Measurements from ENCODE around the gene CSNK1A1. TPM values are rescaled to one million over a fixed set of nuclear protein-coding genes. Genes with fewer than 3 reads are reported as not detected.
A peak's percentile ranks its signal among the peaks of the same experiment; 100 is the strongest.

The CSNK1A1 gene
- total RNA-seq, 4 donors from 2014 or later, result 264 to 414 (median 344) TPM

DNA sequence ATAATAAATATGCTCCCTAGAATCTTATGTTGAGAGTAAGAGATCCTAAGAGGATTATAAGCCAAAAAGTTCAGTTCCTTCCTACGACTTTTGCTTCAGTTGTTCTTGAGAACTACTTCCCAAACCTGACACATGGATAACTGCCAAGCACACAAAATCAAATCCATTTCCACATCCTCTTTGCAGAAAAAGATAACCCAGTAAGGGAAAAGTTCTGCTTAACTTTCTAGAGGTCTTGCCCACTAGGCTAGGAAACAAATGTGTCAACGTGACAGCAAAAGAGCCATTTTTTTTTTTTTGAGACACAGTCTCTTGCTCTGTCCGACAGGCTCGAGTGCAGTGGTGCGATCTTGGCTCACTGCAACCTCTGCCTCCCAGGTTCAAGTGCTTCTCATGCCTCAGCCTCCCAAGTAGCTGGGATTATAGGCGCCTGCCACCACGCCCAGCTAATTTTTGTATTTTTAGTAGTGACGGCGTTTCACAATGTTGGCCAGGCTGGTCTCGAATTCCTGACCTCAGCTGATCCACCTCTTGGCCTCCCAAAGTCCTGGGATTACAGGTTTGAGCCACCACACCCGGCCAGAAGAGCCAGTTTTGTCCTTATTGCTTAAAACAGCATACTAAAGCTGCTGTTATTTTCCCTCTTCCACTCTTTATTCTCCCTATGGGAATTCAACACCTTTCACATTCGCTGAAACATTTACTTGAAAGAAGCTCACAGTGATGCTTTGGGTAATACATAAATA, 24.2 kb downstream of the CSNK1A1 start:
- H3K27ac ChIP-seq, result peak overlapping the region in 3 of 4 donors; percentile 12 to 61 (median 60)
- no peak for ATAC-seq
- no peaks in the 10 kb centered on the region for H3K9me3 ChIP-seq

DNA sequence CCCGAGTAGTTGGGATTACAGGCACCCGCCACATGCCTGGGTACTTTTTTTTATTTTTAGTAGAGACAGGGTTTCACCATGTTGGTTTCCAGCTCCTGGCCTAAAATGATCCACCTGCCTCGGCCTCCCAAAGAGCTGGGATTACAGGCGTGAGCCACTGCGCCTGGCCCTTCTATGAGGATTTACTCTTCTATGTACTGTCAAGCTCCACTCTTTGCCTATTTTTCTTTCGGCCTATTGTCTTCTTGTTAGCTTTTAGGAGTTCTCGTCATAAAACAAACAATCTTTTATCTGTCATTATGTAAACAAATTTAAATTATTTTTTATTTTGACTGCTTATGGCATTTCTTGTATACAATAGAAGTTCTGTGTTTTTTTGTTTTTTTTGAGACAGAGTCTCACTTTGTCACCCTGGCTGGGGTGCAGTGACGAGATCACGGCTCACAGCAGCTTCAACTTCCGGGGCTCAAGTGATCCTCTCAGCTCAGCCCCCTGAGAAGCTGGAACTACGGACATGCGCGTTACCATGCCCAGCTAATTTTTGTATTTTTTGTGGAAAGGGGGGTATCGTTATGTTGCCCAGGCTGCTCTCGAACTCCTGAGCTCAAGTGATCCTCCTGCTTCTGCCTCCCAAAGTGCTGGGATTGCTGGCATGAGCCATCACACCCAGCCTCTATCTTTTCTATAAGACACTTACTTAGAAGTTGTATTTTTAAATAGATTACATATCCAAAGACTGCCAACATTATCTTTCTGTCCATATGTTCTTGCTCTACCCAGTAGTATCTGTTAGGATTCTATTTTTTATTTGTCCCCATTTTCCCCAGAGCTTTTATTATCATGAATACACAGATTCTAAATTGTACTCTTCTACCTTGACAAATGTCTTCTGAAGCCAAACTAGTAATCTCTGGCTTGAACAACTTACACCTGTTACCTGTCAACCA, 29.2 kb downstream of the CSNK1A1 start:
- no peak for ATAC-seq
- Histone ChIP-seq H3K27ac (peak overlapping the region in 2 of 4 donors; percentile 14 to 56), H3K36me3 (peaks cover 0 to 13% of the 10 kb centered on the region in 2 donors), H3K27me3 (no peaks in the 10 kb centered on the region), H3K4me3 (no peak overlapping the region), H3K9me3 (no peaks in the 10 kb centered on the region), H3K4me1 (peaks cover 43 to 98% (median 45%) of the 10 kb centered on the region in 3 donors)
- TF ChIP-seq POLR2AphosphoS5 (IDR thresholded peaks at IDR 0.05) (no peak), POLR2A (IDR thresholded peaks at IDR 0.05) (no peak), EP300 (IDR thresholded peaks at IDR 0.05) (no peak)
- TF ChIP-seq, protein P1, sequence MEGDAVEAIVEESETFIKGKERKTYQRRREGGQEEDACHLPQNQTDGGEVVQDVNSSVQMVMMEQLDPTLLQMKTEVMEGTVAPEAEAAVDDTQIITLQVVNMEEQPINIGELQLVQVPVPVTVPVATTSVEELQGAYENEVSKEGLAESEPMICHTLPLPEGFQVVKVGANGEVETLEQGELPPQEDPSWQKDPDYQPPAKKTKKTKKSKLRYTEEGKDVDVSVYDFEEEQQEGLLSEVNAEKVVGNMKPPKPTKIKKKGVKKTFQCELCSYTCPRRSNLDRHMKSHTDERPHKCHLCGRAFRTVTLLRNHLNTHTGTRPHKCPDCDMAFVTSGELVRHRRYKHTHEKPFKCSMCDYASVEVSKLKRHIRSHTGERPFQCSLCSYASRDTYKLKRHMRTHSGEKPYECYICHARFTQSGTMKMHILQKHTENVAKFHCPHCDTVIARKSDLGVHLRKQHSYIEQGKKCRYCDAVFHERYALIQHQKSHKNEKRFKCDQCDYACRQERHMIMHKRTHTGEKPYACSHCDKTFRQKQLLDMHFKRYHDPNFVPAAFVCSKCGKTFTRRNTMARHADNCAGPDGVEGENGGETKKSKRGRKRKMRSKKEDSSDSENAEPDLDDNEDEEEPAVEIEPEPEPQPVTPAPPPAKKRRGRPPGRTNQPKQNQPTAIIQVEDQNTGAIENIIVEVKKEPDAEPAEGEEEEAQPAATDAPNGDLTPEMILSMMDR (IDR thresholded peaks at IDR 0.05), result no peak
- WGBS, 2 donors (ENCODE audit: low coverage in 1 of 2), result 83% methylated on average over 8 to 13 of the region's 15 CpGs

More for the DNA sequence above, 24.2 kb downstream of the CSNK1A1 start:
- TF ChIP-seq, protein P1 (IDR thresholded peaks at IDR 0.05), result no peak
- TF ChIP-seq EP300 (IDR thresholded peaks at IDR 0.05) (no peak), POLR2A (IDR thresholded peaks at IDR 0.05) (no peak), POLR2AphosphoS5 (IDR thresholded peaks at IDR 0.05) (no peak)
- Histone ChIP-seq H3K4me3 (no peak overlapping the region), H3K27me3 (no peaks in the 10 kb centered on the region), H3K4me1 (peaks cover 35 to 97% (median 39%) of the 10 kb centered on the region in 3 donors), H3K36me3 (peaks cover 0 to 14% of the 10 kb centered on the region in 2 donors)
- WGBS, 2 donors (ENCODE audit: low coverage in 1 of 2), result 27% methylated on average over 6 to 9 of the region's 12 CpGs

DNA sequence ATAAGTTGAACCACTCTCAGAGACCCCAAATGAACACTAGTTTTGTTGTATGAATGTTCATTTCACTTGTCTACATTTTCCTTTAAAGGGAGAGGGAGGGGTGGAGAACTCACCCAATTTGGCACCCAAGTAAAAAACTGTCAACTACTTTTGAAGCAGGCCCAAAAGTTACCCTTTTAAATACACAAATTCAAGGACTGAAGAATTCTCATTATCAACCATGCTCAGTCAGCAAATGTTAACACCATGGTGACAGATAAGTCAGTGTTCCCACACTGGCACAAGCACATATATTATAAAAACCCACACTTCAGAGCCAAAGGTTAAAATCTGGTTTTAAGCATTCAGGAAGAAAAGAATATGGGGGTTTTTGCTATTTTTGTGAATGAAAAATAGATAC, 31.6 kb downstream of the CSNK1A1 start:
- peaks cover 31 to 98% (median 47%) of the 10 kb centered on the region in 3 donors for H3K4me1 ChIP-seq
- no peak for ATAC-seq

DNA sequence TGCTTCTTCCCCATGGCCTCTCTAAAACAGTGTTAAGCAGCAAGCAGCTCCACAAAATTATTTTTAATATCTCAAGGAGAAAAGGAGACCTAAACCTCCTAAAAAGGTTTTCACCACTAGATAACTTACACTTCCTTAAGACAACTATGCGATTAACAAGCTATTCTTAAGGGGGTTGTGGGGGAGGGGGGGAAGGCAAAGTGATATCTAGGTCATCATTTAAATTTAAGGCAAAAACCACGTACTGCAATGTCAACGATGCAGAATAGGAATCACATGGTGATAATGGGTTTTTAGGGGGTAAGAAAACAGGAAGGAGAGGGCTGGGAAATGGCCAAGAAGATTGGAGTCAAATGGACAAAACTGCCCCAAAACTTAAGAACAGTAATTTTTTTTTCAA, 32.6 kb downstream of the CSNK1A1 start:
- Histone ChIP-seq H3K4me3 (no peak overlapping the region), H3K36me3 (peaks cover 0 to 8% of the 10 kb centered on the region in 2 donors), H3K4me1 (peaks cover 31 to 98% (median 48%) of the 10 kb centered on the region in 3 donors), H3K27ac (peak overlapping the region in 3 of 4 donors; percentile 56 to 61 (median 57)), H3K27me3 (no peaks in the 10 kb centered on the region), H3K9me3 (no peaks in the 10 kb centered on the region)
- 8 to 15% methylated on average over 3 of the region's 3 CpGs for WGBS, 2 donors (ENCODE audit: low coverage in 1 of 2)
- TF ChIP-seq POLR2A (IDR thresholded peaks at IDR 0.05) (no peak), EP300 (IDR thresholded peaks at IDR 0.05) (no peak), POLR2AphosphoS5 (IDR thresholded peaks at IDR 0.05) (no peak)
- TF ChIP-seq, protein P1 (IDR thresholded peaks at IDR 0.05), result no peak
- no peak for ATAC-seq

More for the DNA sequence above, 31.6 kb downstream of the CSNK1A1 start:
- TF ChIP-seq POLR2A (IDR thresholded peaks at IDR 0.05) (no peak), POLR2AphosphoS5 (IDR thresholded peaks at IDR 0.05) (peak; percentile 11)
- Histone ChIP-seq H3K9me3 (no peaks in the 10 kb centered on the region), H3K27ac (peak overlapping the region; percentile 47 to 57 (median 54)), H3K27me3 (no peaks in the 10 kb centered on the region), H3K36me3 (peaks cover 0 to 13% of the 10 kb centered on the region in 2 donors), H3K4me3 (no peak overlapping the region)

DNA sequence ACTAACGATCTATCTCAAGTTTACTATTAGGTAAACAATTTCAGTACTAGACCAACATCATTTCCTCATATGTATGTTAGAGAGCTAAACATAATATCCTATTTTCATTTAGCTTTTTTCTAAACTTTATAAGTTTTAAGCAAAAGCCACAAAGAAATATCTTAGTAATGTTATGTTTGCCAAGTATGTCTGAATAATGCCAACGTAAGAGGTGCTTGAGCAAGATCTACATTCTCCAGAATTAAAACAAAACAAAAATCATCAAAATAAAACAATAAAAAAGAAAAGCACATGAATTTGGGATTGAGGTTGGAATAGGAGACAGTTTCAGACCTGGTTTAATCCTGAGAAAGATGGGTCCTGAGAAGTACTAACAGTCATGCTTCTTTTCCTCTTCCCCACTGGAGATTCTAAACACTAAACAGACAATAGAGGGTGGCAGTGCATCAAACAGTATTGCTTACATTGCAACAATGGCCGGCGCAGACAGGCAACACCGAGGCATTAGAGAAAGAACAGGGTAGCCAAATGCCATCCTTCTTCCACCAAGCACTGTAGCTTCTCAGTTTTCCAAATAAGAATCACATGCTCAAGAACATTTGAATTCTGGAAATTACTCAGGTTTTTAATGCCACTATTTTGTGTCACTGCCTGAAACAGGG, 33.6 kb downstream of the CSNK1A1 start:
- no peak for ATAC-seq
- peaks cover 0 to 4% of the 10 kb centered on the region in 2 donors for H3K36me3 ChIP-seq
- H3K4me1 ChIP-seq, result peaks cover 31 to 100% (median 48%) of the 10 kb centered on the region in 3 donors
- TF ChIP-seq POLR2AphosphoS5 (IDR thresholded peaks at IDR 0.05), result no peak
- no peak for TF ChIP-seq POLR2A (IDR thresholded peaks at IDR 0.05)
- TF ChIP-seq EP300 (IDR thresholded peaks at IDR 0.05), result no peak
- TF ChIP-seq, protein P1 (IDR thresholded peaks at IDR 0.05), result no peak
- H3K27me3 ChIP-seq, result no peaks in the 10 kb centered on the region
- H3K4me3 ChIP-seq, result no peak overlapping the region
- WGBS, 2 donors (ENCODE audit: low coverage in 1 of 2), result 18 to 38% methylated on average over 5 of the region's 5 CpGs
- H3K27ac ChIP-seq, result peak overlapping the region; percentile 45 to 61 (median 56)
- H3K9me3 ChIP-seq, result no peaks in the 10 kb centered on the region

Measured in gastroesophageal sphincter (tissue), 4 donors.